Hepatocyte (in vitro differentiated cells): ENCODE results near the gene PLPP1. TPM values are rescaled to one million over a fixed set of nuclear protein-coding genes. Genes with fewer than 3 reads are reported as not detected.

Experiments used
- DNase-seq: peaks from one replicate; pipeline ENCODE4 v3.0.0-alpha.2; 2016; ENCODE audit warnings: low spot score
- H2AFZ ChIP-seq: fragments of 200-600 bp; sonication (generic); 2 replicates; pipeline ENCODE4 v1.6.0; 2016; ENCODE audit warnings: antibody characterized with exemption, mild to moderate bottlenecking
- H3K27ac ChIP-seq: fragments of 200-600 bp; sonication (generic); 2 replicates; pipeline ENCODE4 v1.5.1; 2016; ENCODE audit warnings: mild to moderate bottlenecking
- H3K27me3 ChIP-seq: fragments of 200-600 bp; sonication (generic); 2 replicates; pipeline ENCODE4 v1.6.1; 2016
- H3K36me3 ChIP-seq: fragments of 200-600 bp; sonication (generic); replicated peaks from 2 replicates; pipeline ENCODE4 v1.5.1; 2016; ENCODE audit warnings: low read depth; ENCODE audit not compliant: insufficient read depth
- H3K4me1 ChIP-seq: fragments of 200-600 bp; sonication (generic); 2 replicates; pipeline ENCODE4 v1.5.1; 2016; ENCODE audit warnings: mild to moderate bottlenecking, moderate library complexity; ENCODE audit not compliant: insufficient read depth
- H3K4me2 ChIP-seq: fragments of 200-600 bp; sonication (generic); 2 replicates; pipeline ENCODE4 v1.6.0; 2016
- H3K4me3 ChIP-seq: fragments of 200-600 bp; sonication (generic); 2 replicates; pipeline ENCODE4 v1.5.1; 2016; ENCODE audit warnings: mild to moderate bottlenecking
- H3K79me2 ChIP-seq: fragments of 200-600 bp; sonication (generic); 2 replicates; pipeline ENCODE4 v1.6.0; 2017; ENCODE audit warnings: mild to moderate bottlenecking
- H3K9me2 ChIP-seq: fragments of 200-600 bp; sonication (generic); replicated peaks from 2 replicates; pipeline ENCODE4 v1.6.0; 2017; ENCODE audit warnings: mild to moderate bottlenecking; ENCODE audit not compliant: insufficient read depth
- H3K9me3 ChIP-seq: fragments of 200-600 bp; sonication (generic); 2 replicates; pipeline ENCODE4 v1.5.1; 2016; ENCODE audit warnings: low read depth, mild to moderate bottlenecking
- H4K20me1 ChIP-seq: fragments of 200-600 bp; sonication (generic); 2 replicates; pipeline ENCODE4 v1.6.0; 2016; ENCODE audit warnings: mild to moderate bottlenecking; ENCODE audit not compliant: insufficient read depth, poor library complexity, severe bottlenecking
- CTCF ChIP-seq: fragments of 200-600 bp; sonication (generic); IDR thresholded peaks from 2 replicates; pipeline ENCODE4 v1.5.1; 2016; ENCODE audit warnings: antibody characterized with exemption, mild to moderate bottlenecking; ENCODE audit not compliant: poor library complexity
- EZH2 ChIP-seq: fragments of 200-600 bp; sonication (generic); IDR thresholded peaks from 2 replicates; pipeline ENCODE4 v1.6.1; 2016; ENCODE audit warnings: antibody characterized with exemption, mild to moderate bottlenecking, borderline replicate concordance
- EZH2phosphoT487 ChIP-seq: fragments of 200-600 bp; sonication (generic); IDR thresholded peaks from one replicate; pipeline ENCODE4 v1.6.1; 2018; ENCODE audit warnings: antibody characterized with exemption, mild to moderate bottlenecking, low read depth, moderate library complexity; ENCODE audit not compliant: unreplicated experiment, severe bottlenecking
- WGBS: methylation state at CpG from one replicate; pipeline ENCODE4 v1.1.6; 2016; ENCODE audit warnings: low lambda C conversion rate; ENCODE audit errors: missing lambda C conversion rate; 5-methylcytosine and 5-hydroxymethylcytosine counted together
- polyA plus RNA-seq: library from polyadenylated mRNA; unstranded; fragments of >200 nt; fragmentation: Nextera tagmentation; extraction: Ambion mirVana; gene quantifications from 2 replicates; pipeline ENCODE4 v1.2.1, GENCODE V29; 2016
- total RNA-seq: library from RNA; depleted of rRNA; stranded (reverse); fragments of >200 nt; gene quantifications from 2 replicates; pipeline ENCODE4 v1.2.3, GENCODE V29; 2014

PLPP1 gene
- total and polyA plus RNA-seq, 2 experiments from 2014 or later, result 80.1 to 84.9 TPM

- Histone ChIP-seq H4K20me1 (no peaks in the 10 kb centered on the region), H3K27ac (no peak overlapping the region), H3K36me3 (no peaks in the 10 kb centered on the region), H2AFZ (no peak overlapping the region), H3K79me2 (no peaks in the 10 kb centered on the region), H3K9me2 (no peaks in the 10 kb centered on the region), H3K4me1 (peaks cover 37% of the 10 kb centered on the region), H3K4me2 (no peak overlapping the region), H3K27me3 (no peaks in the 10 kb centered on the region), H3K9me3 (no peaks in the 10 kb centered on the region), H3K4me3 (no peak overlapping the region)
- 100% methylated on average over 4 of the region's 4 CpGs for WGBS
- no peak for TF ChIP-seq EZH2
- TF ChIP-seq EZH2phosphoT487, result no peak
- TF ChIP-seq CTCF, result no peak
- DNase-seq, result no peak
Observed at GRCh38 chr5:55572600-55572999, 37.8 kb upstream of the PLPP1 start.

DNA sequence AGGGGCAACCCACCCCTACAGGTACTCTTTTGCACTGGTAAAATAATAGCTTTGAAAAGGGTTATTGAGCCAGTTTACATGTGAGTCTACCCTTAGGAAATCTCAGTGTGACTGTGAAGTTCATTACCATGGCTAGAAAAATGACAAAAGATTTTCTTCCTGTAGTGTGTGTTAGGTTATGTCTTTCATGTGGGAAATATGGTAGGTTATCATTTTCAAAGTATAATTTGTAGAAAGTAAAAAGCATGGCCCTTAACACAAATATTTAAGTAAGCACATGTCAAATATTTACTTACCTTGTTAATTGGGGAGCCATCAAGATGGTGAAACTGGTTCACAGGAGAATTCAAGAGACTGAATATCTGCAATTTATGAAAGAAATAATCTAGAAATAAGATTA lies 37.3 kb upstream of the PLPP1 start:
- H3K9me3 ChIP-seq, result no peaks in the 10 kb centered on the region
- H3K36me3 ChIP-seq, result no peaks in the 10 kb centered on the region
- H3K4me3 ChIP-seq, result no peak overlapping the region
- no peak for DNase-seq
- H3K4me1 ChIP-seq, result peaks cover 31% of the 10 kb centered on the region
- H4K20me1 ChIP-seq, result no peaks in the 10 kb centered on the region
- H3K27ac ChIP-seq, result peak overlapping the region; percentile 51
- no peaks in the 10 kb centered on the region for H3K9me2 ChIP-seq
- no peak overlapping the region for H2AFZ ChIP-seq
- no peaks in the 10 kb centered on the region for H3K79me2 ChIP-seq
- no peaks in the 10 kb centered on the region for H3K27me3 ChIP-seq
- no peak overlapping the region for H3K4me2 ChIP-seq
- TF ChIP-seq EZH2 (no peak), CTCF (no peak), EZH2phosphoT487 (no peak)

GRCh38 chr5:55570570-55570969 lies 35.8 kb upstream of the PLPP1 start:
- H2AFZ ChIP-seq, result no peak overlapping the region
- TF ChIP-seq EZH2phosphoT487 (no peak), CTCF (no peak), EZH2 (no peak)
- no peaks in the 10 kb centered on the region for H3K9me3 ChIP-seq
- H3K4me3 ChIP-seq, result no peak overlapping the region
- H3K27me3 ChIP-seq, result no peaks in the 10 kb centered on the region
- H3K27ac ChIP-seq, result peak overlapping the region; percentile 43
- 92% methylated on average over 4 of the region's 4 CpGs for WGBS
- H3K4me1 ChIP-seq, result peaks cover 23% of the 10 kb centered on the region
- DNase-seq, result no peak
- H3K4me2 ChIP-seq, result no peak overlapping the region
- H3K79me2 ChIP-seq, result no peaks in the 10 kb centered on the region
- no peaks in the 10 kb centered on the region for H3K9me2 ChIP-seq
- no peaks in the 10 kb centered on the region for H3K36me3 ChIP-seq
- H4K20me1 ChIP-seq, result no peaks in the 10 kb centered on the region

- no peak for TF ChIP-seq CTCF
- TF ChIP-seq EZH2, result no peak
- no peak for TF ChIP-seq EZH2phosphoT487
- 59% methylated on average over 2 of the region's 2 CpGs for WGBS
- H3K4me2 ChIP-seq, result no peak overlapping the region
Observed at GRCh38 chr5:55570026-55570425, 35.3 kb upstream of the PLPP1 start.

More at GRCh38 chr5:55570026-55570425, 35.3 kb upstream of the PLPP1 start:
- no peaks in the 10 kb centered on the region for H3K27me3 ChIP-seq
- H2AFZ ChIP-seq, result no peak overlapping the region
- H3K27ac ChIP-seq, result peak overlapping the region; percentile 43
- H3K9me2 ChIP-seq, result no peaks in the 10 kb centered on the region
- H3K36me3 ChIP-seq, result no peaks in the 10 kb centered on the region
- H3K9me3 ChIP-seq, result no peaks in the 10 kb centered on the region
- DNase-seq, result no peak
- no peaks in the 10 kb centered on the region for H3K79me2 ChIP-seq
- H4K20me1 ChIP-seq, result no peaks in the 10 kb centered on the region
- H3K4me3 ChIP-seq, result no peak overlapping the region
- H3K4me1 ChIP-seq, result peaks cover 22% of the 10 kb centered on the region
